ENCODE data around the gene CD82. TPM values are rescaled to one million over a fixed set of nuclear protein-coding genes. Genes with fewer than 3 reads are reported as not detected.

CD82 gene
- total RNA-seq, 1 donor from 2014 or later: 4.4 TPM

DNA sequence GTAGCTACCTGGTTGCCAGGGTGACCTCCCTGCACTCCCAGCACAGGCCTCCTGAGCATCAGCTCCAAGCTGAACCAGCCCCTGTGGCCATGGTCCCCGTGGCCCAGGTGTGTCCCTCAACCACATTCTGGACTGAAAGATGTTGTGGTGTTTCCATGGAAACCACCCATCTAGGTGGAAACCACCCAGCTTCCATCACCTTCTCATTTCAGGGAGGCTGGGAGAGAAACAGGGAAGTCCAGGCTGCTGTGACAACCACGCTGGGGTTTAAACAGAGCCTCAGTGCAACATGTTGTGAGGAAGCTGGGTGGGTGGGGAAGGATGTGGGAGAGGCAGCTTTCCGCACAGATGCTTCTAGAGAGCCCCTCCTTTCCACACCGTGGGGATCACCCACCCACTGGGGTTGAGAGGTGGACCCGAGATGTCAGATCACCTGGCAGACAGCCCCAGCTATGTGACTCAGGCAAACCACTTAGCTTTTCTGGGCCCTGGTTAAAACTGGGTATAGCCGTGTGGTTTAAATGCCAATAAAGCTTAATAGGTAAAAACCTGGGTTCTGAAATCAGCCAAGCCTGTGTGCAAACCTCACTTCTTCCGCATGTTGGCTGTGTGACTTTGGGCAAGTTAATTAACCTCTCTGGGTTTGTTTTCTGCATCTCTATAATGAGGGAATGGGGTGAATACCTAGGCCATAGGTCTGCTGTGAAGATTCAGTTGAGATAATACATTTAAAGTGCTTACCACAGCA is 46.4 kb downstream of the CD82 start:
- TF ChIP-seq CTCF (IDR thresholded peaks at IDR 0.05; ENCODE audit: partially characterized antibody, unreplicated experiment): no peak
- Mint-ChIP-seq H3K4me1 (ENCODE audit: low read depth, unreplicated experiment) (peaks cover 21% of the 10 kb centered on the region), H3K4me3 (ENCODE audit: unreplicated experiment) (no peak overlapping the region), H3K27me3 (ENCODE audit: unreplicated experiment) (peaks cover 7% of the 10 kb centered on the region), H3K9me3 (ENCODE audit: unreplicated experiment) (peaks cover 5% of the 10 kb centered on the region), H3K27ac (ENCODE audit: unreplicated experiment) (no peak overlapping the region), H3K36me3 (ENCODE audit: unreplicated experiment) (no peaks in the 10 kb centered on the region)
- no peak for DNase-seq

DNA sequence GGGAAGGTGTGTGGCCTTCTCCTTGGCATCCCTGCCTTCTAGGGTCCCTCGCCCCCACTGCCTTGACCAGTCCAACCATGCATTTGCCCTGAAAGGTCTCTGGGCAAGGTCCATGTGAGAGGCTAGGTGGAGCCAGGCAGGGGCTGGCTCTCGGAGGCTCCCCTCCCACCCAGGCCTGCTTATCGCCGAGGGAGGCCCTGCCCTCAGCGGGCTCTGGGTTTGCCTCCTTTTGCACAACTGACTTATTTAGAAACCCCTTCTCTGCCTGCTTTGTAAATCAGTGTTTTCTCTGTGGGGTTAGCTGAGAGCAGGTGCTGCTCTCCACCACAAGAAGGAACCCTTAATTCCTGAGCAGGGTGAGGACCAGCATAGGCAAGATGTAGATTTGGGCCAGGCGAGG is 47.7 kb downstream of the CD82 start:
- peaks cover 3% of the 10 kb centered on the region for H3K27me3 Mint-ChIP-seq (ENCODE audit: unreplicated experiment)
- H3K4me1 Mint-ChIP-seq (ENCODE audit: low read depth, unreplicated experiment): peaks cover 18% of the 10 kb centered on the region
- no peak overlapping the region for H3K4me3 Mint-ChIP-seq (ENCODE audit: unreplicated experiment)
- H3K9me3 Mint-ChIP-seq (ENCODE audit: unreplicated experiment): peaks cover 3% of the 10 kb centered on the region
- no peaks in the 10 kb centered on the region for H3K36me3 Mint-ChIP-seq (ENCODE audit: unreplicated experiment)
- TF ChIP-seq CTCF (IDR thresholded peaks at IDR 0.05; ENCODE audit: partially characterized antibody, unreplicated experiment): no peak
- H3K27ac Mint-ChIP-seq (ENCODE audit: unreplicated experiment): no peak overlapping the region
- DNase-seq: no peak

- H3K27ac Mint-ChIP-seq (ENCODE audit: unreplicated experiment): no peak overlapping the region
- peaks cover 8% of the 10 kb centered on the region for H3K4me1 Mint-ChIP-seq (ENCODE audit: low read depth, unreplicated experiment)
- no peaks in the 10 kb centered on the region for H3K36me3 Mint-ChIP-seq (ENCODE audit: unreplicated experiment)
- DNase-seq: no peak
- no peak overlapping the region for H3K4me3 Mint-ChIP-seq (ENCODE audit: unreplicated experiment)
- no peak for TF ChIP-seq CTCF (IDR thresholded peaks at IDR 0.05; ENCODE audit: partially characterized antibody, unreplicated experiment)
- H3K9me3 Mint-ChIP-seq (ENCODE audit: unreplicated experiment): peaks cover 3% of the 10 kb centered on the region
- H3K27me3 Mint-ChIP-seq (ENCODE audit: unreplicated experiment): peaks cover 3% of the 10 kb centered on the region
Measured at GRCh38 chr11:44614281-44614775, 48.9 kb downstream of the CD82 start.

DNA sequence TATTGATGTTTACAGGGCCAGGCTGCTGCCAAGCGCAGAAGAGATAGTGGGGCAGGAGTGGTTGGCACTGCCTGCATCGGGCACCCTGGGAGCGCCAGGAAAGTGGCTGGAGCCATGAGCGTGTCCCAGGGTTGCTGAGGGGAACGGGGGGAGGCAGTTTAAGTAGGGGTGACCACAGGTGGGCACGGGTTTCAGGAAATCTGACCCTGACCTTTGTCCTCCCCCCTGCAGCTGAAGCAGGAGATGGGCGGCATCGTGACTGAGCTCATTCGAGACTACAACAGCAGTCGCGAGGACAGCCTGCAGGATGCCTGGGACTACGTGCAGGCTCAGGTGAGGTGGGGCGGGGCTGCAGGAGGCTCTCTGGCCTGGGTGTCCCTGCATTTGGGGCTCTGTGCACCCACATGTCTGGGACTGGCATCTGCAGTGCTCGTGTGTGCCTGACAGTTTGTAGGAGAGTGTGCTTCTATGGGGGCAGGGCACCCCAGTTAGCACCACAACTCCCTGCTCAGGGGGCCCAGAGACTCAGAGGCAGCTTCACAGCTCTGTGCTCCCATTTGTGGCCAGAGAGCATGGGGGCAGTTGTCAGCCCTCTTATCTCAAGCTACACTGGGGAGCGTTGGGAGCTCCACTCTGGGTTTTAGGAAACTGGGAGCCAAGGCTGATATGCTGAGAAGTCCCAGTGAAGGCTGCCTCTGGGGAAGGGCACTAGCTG is 49.7 kb downstream of the CD82 start:
- no peak overlapping the region for H3K4me3 Mint-ChIP-seq (ENCODE audit: unreplicated experiment)
- no peak for TF ChIP-seq CTCF (IDR thresholded peaks at IDR 0.05; ENCODE audit: partially characterized antibody, unreplicated experiment)
- no peak for DNase-seq
- peaks cover 5% of the 10 kb centered on the region for H3K4me1 Mint-ChIP-seq (ENCODE audit: low read depth, unreplicated experiment)
- no peaks in the 10 kb centered on the region for H3K27me3 Mint-ChIP-seq (ENCODE audit: unreplicated experiment)
- H3K36me3 Mint-ChIP-seq (ENCODE audit: unreplicated experiment): no peaks in the 10 kb centered on the region
- no peak overlapping the region for H3K27ac Mint-ChIP-seq (ENCODE audit: unreplicated experiment)
- peaks cover 3% of the 10 kb centered on the region for H3K9me3 Mint-ChIP-seq (ENCODE audit: unreplicated experiment)

Data from glutamatergic neuron (in vitro differentiated cells).